ENCODE results near the gene CHD6.

CHD6 gene

DNA sequence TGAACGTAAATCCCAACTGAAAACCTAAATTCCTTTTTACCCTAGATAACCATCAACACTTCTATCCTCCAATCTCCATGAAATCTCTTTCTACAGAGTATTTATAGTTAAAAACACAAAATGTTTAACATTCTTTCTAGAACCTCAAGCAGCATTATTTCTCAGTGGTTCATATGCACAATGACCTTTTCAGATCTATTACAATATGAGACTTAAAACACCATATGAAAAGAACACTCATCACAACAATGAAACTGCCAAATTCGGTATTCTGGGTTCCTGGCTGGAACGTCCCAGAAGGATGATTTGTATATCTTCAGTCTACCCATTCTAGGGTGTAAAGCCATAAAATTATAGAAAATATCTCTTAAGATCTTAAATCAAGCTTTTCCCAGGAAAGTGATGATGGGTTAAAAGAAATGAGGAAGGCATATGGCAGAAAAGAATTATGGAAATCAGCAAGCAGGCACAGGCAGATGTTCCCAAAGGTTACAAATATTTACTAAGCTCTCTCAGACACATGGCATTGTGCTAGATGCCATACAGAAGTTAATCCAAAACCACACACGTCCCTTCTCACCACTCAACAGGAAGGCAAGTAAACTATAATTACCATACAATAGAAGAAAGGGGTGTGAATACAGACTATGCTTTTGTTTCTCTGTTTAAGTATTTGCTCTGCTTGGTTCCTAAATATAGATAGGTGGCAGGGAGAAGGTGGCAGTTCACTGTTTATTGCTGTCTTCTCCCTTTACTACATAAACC, 118.0 kb downstream of the CHD6 start:
- no peak for DNase-seq

DNA sequence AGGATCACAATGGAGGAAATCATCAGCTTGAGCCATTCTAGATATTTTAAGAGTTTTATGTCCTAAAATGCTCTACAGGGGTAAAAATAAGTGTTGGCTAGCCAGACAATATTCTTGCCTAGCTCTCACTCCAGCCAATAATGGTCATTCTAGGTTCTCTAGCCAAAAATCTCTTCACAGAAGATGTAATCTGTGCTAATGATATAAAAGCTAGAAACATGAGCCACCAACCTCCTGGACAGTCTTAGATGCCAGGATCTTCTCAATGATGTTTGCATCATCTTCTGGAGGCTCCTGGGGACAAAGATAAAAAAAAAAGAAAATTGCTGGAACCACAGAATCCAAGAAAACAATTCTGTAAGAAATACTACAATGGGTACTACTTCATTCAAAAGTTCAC, 119.1 kb downstream of the CHD6 start:
- no peak for DNase-seq

DNA sequence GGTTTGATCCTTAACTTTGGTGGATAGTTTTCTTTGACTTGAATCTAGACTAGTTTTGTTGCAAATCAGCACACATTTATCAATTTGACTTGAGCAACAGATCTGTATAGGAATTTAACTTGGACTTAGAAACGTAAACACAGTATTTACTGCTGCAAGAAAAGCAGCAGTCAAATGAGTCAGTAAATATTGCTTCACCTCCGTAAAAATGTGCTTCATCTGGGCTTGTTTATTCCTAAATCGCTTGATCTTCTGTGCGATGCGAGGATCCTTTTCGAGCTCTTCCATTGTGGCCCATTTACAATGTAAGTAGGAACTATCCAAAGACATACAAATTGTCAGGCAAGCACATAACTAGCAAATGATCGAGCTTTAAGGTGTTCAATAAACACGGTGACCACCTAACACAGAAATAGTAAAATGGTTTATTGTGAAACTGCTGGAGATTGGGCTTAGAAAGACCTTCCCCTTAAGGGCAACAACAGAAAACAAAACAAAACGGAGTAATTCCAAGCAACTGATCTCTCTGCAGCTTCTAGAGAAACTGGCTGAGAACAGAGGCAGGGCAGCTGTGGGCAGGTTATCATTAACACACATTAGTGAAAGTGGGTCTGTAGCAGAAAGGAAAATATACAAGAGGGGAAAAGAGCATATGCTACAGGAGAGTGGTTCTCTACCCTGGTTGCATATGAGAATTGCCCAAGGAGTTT, 120.8 kb downstream of the CHD6 start:
- DNase-seq, result no peak

DNA sequence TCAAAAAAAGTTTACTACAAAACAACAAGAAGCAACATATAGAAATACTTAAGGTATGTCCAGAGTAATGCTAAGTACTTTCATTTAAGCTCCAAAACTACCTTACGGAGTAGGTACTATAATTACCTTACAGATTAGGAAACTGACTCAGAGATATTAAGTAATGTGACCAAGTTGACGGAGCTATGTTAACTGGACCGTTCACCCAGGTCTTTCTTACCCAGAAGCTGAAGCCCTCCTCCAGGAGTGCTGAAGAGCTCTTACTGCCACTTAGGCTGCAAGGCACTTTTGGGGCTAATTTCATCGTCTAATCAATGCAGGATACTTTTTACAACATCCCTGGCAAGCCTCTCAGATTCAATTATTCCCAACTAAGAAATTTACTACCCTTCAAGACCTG, 123.7 kb downstream of the CHD6 start:
- no peak for DNase-seq

DNA sequence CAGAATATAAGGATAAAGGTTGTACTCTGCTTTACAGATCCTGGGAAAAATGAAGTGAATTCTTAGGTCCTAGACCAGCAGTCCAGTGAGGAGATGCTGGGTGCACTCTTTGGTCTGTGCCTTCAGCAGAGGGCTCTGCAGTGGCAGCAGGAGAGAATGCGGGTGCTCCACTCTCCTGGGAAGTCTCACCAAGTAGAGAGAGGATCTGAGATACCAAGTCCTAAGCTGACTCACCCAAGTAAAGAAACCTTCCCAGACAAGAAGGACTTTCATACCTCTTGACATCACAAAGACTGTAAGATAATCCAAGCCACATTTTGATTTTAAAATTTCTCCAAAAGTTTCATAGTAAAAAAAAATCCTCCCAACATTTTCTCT, 134.6 kb downstream of the CHD6 start:
- DNase-seq, result no peak

DNA sequence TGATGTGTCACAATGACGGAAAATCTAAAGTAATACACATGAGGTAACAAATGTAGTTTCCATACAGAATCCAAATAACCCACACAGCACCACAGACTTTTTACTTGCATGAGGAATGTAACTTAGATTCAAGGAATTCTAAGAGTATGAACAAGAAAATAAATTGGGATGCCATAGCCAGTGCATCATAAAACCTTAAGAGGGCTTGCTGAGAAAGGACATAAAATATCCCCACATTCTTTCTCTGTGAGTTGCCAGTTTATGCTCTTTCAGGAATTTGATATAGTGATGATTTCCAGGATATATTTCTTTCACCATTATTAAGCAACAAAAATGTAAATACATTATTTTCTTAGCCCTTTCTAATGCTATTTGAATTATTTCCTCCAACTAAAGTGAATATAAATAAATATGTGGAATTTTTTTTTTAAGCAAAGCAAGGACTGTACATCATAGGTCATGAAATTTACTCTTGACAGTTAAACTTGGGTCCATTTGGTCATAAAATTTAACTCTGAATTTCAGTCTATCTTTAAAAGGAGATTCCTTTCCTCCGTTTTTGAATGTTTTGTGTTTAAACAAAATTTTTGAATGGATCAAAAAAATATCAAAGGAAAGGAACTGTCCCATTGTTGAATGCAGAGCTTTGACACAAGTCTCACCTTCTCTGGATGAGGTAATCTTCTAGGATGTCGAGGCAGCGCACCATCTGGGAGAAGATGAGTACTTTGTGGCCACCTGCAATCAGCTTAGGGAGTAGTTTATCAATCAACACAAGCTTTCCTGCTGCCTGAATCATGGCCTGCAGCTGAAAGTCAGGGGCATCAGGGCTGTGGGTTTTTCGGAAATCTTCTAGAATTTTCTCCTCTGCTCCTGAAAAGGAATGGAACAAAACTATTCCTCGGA, 135.3 kb downstream of the CHD6 start:
- DNase-seq, result no peak

DNA sequence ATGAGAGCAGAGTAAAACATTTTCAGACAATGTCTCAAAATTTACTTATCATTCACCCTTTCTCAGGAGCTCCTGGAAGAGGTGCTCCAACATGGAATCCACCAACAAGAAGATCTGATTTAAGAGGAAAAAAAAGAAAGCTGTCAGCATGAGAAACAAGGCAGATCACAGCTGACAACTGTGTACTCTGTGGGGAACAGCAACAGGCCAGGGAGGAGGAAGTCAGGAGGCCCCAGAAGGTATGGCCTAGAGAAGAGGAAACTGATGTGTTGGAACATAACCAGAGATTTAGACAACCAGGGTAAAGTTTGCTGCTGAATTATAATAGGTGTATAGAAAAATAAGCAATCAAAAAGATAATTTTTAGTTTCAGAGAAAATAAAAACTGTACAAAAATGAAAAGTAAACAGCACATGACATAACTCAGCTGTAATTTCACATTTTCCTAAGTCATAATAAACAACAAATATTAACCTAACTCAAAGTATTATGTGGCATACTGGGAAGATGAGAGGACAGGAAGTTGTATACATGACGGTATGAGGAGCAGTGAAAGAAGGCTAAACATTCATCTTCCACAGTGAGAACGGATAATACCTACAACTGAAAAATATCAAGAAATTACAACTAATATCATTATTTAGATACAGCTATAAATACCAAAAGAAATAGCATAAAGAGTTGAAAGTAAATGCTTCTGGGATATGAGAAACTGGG, 138.0 kb downstream of the CHD6 start:
- DNase-seq, result no peak

DNA sequence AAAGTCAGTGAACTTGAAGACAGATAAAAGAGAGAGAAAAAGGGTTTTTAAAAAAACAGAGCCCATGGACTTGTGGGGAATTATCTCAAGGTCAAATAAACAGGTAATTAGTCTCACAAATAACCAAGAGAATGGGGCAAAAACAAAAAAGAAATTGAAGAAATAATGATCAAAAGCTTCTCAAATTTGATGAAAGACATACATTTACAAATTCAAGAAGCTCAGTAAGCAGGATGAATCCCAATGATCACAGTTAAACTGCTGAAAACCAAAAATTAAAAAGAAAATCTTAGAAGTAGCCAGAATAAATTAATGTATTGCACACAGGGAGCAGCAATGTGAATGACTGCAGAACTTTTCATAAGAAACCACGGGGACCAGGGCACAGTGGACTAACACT, 139.1 kb downstream of the CHD6 start:
- DNase-seq, result no peak

DNA sequence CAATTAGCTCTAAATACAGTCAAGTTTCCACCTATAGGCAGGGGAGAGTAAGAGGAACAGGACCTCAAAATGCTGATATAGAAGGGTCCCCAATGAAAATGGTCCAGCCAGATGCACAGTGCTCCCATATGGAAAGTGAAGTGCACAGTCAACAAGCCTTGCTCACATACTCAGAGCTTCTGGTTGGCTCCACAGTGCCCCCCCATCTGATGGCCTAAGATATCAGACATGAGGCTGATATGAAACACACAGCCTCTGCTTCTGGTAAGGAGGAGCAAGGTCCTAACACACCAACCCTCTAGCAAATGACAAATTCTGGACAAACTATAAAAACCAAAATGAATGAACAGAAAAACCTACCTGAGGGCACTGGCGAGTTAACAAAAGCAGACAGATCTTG, 140.2 kb downstream of the CHD6 start:
- no peak for DNase-seq

DNA sequence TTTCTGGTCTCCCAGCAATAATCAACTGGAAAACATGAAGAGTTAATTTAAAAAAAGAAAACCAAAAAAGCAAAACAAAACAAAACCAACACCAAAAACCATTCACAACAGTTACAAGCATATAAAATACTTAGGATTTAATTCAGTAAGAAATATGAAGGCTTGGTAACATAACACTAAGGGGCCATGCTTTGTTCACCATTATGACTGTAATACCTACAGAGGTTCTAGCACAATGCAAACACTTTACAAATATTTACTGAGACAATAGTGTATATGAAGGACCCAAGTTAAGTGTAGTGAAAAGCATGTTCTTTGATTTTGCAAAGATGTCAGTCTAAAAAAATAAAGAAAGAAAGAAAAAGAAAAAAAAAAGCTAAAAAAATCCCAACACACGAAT, 141.7 kb downstream of the CHD6 start:
- no peak for DNase-seq

DNA sequence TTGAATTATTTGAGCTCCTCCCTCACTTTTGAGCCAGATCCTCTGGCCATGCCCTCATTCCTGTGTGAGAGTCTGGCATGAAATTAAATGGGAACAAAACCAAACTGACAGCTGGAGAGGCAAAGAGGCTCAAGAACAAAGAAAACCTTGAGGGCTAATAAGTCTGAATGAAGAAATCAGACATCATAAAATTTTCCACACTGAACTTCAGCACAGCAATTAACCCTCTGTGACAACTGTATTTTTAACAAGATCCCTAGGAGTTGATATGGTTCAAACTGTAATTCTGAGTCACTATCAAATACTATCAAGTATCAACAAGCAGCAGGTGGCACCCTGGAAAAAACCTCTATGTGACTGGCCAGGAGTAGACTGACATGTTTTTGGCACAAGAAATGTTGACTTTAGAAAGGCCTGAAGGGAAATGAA, 142.2 kb downstream of the CHD6 start:
- no peak for DNase-seq

DNA sequence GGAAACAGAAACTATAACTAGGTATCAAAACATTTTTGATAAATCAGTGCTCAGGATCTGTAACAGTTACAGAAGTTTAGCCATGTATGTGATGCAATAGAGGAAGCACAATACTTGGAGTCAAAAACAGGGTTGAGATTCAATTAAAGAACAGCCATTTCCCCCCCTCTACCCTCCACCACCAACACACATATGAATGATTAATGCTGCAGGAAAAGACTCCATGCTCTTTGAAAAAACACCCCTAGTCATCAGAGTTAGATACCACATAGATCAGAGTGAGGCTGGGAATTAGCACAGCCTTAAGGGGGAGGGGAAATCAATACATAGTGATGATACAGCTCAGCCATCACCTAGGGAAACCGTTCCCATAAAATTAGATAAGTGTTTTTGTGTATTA, 142.7 kb downstream of the CHD6 start:
- DNase-seq, result no peak

DNA sequence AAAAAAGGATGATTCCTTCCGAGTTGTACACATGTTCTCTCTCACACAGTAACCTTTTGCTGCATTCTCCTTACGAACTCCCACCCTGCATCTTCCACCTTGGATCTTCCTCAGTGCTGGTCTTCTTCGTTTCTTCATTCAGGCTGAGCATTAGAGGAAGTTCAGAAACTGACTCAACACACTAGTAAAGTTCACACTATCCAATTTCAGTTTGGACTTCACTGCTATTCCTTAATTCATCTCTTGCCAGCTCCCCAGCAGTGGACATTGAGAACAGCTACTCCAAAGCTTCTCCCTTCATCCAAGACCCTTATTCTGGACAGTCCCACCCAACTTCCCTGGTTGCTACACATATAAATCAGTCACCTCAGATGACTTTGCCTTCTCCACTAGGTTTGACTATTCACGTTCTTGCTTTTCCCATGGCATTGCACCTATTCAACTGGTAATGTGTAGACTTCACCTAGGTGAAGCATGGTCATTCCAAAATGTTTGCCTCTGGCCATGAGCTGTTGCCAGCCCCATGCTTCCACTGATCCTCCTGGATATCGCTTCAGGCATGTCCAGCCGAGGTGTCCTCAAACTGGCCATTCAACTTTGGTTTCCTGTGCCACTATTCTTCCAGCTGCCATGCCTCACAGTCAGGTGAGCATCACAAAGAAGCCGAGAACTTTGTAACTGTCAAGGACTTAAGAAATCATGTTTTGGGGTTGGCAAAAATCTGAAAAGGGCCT, 147.6 kb downstream of the CHD6 start:
- no peak for DNase-seq

DNA sequence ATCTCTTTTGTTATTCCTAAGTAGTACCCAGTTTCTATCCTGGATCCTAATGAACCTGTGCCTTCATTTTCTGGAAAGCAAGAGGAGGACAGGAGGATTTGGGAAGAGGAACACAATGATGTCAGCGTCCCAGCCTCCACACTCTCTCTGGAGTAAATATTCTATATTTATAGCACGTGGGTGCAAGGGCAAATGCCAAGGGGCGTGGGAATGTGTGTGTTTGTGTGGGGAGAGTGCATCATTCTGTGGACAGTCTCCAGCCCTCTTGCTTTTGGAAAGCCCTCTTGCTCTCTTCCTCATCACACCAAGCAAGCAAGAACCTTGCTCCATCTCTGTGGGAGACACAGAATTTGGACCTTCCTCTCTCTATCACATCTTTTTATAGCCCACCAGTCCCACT, 148.3 kb downstream of the CHD6 start:
- no peak for DNase-seq

DNA sequence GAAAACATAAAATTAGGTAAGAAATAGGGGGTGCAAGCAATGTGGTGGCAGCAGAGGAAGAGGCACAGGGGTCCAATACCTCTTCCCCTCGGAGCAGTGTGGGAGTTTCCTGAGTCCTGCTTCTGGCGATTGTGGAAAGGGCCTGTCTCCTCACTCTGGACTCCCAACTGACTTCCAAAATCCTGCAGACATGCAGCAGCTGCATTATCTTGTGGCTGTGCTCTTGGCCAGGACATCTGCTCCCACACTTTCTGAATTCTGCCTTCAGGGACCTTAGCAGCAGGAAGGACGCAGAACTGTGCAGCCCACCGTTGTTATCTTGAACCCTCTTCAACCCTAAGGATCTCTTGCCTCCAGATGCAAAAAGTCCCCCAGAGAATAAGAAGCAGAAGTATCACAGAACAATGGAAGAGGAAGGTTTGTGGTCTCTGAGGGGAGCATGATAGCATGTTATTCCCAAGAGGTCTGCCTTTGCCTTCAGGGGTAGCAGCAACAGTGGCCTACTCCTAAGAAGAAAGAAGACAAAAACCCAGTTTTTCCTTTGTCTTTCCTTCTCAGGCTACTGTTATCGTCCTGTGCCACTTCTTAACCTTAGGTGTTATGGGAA, 149.1 kb downstream of the CHD6 start:
- DNase-seq, result no peak

DNA sequence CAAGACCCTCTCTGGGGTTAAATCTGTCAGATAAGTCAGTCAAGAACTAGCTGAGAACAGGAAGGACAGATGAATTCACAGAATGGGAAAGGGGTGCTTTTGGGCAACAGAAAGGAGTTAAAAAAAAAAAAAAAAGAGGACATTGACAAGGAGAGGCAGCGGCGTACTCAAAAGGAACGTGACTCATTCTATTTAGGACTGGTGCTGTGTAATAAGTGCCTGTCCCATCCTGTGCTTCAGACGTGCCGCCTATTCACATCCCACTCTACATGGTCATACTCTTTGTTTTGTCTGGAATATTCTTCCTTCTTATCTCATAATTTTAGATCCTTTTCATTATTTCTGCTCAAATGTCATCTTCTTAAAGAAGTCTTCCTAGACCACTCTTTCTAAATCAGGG, 150.5 kb downstream of the CHD6 start:
- DNase-seq, result no peak

DNA sequence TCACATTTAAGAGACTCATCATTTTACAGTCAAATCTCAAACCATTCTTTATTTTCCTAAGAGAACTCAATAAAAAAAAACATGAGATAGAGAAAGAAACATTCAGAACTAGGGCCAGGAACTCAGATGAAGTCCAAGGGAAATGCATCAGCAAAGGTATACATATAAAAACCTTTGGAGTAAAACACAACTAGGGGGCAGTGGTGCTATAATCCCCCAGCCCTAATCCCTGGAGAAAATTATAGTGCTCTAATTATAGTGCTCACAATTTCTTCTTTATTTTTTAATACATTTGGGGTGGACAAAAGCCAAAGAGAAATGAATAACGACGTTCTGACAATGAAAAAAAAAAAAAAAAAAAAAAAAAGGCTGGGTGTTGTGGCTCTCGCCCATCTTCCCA, 151.0 kb downstream of the CHD6 start:
- no peak for DNase-seq

DNA sequence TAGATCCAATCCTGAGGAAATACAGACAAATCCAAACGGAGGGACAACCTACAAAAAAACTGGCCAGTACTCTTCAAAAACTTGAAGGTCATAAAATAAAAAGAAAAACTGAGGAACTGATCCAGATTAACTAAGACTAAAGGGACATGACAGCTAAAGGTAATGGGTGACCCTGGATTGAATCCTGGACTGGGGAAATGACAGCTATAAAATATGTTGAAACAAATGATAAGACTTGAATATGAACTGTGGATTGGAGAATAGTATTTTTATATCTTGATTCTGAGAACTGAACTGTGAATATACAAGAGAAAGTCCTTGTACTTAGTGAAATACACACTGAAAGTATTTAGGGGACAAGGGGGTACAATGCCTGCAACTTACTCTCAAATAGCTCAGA, 154.6 kb downstream of the CHD6 start:
- DNase-seq, result no peak

DNA sequence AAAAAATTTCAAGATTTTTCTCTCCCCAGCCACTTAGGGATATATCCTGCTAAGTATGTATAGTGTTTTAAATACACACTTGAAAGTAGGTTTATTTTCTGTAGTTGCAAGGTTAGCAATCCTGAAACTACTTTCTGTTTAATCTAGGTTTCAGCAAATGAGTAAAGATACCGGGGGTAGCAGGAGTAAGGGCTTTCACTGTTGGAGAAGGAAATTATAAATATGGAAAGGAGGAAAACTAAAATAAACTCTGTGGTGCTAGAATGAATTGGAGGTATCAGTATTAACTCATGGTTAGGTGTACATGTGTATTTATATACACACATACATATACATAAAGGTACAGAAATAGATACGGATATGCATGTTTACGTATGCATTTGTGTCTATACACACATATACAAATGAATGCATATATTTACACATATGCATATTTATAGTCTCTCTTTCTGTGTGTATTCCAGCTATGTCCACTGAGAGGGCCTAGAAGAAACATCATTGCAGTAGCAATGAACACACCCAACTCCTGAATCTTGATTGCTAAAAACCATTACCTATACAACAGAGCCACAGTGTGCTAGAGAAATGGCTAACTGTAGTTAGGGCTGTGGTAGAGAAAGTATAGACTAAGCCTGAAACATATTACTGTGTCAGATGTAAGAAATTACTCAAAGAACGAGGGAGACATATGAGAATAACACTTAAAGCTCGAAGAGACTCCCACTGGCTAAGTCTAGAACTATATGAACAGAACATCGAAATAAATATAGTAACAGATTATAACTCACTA, 155.6 kb downstream of the CHD6 start:
- peak; percentile 70 for DNase-seq

DNA sequence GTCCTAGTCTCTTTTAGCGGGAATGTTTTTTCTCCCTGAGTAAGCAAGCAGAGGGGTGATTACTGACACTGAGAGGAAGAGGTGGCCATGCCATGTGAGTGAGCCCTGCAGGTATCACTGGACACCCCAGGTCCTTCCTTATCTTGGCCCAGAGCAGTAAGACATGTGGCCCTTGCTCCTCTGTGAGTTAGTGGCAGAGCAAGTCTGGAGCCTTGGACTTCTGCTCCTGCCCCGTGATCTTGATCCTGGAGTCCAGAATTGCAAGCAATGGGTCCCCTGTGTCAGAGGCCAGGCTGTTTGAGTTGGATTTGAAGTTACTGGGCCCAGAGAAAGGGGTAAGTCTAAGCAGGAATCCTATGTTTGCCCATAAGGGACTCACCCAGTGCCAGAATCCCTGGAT, 159.4 kb downstream of the CHD6 start:
- no peak for DNase-seq
